ENCODE results near the gene CDH24.

GRCh38 chr14:23044840-23045239 lies 12.5 kb downstream of the CDH24 start:
- TF ChIP-seq CTCF (IDR thresholded peaks at IDR 0.05; ENCODE audit: control extremely low read depth in 1 of 3, insufficient read depth in 1 of 3, low read depth in 1 of 3, low read length in 3 of 3) (no peak), MAX (IDR thresholded peaks at IDR 0.05) (no peak)

All from H1 (cell line).